Measurements from ENCODE around the gene ZFAND5. TPM values are rescaled to one million over a fixed set of nuclear protein-coding genes. Genes with fewer than 3 reads are reported as not detected.

ZFAND5 gene
- total and polyA plus RNA-seq, 2 of the 13 experiments (the other 11 are each of a cell fraction or from before 2014, with no cell fraction given), result 53.4 to 60.2 TPM

GRCh38 chr9:72365525-72366256 lies 683 bp upstream of the ZFAND5 start (continued):
- TF ChIP-seq CBX2 (IDR thresholded peaks at IDR 0.05; ENCODE audit: low read depth, low read length) (no peak), CBX2 (CRISPR knock-in tag; IDR thresholded peaks at IDR 0.05; ENCODE audit: low read depth) (peak; percentile 90; the same call in 1 of the 2 replicates), PRPF4 (IDR thresholded peaks at IDR 0.05; ENCODE audit: low read depth, low read length, poor library complexity, severe bottlenecking) (no peak), NFATC3 (CRISPR knock-in tag; IDR thresholded peaks at IDR 0.05) (no peak), JARID2 (CRISPR knock-in tag; IDR thresholded peaks at IDR 0.05; ENCODE audit: insufficient replicate concordance) (no peak), EZH2 (conservative IDR thresholded peaks at IDR 0.05; ENCODE audit: low read depth, low read length) (no peak), ZNF589 (CRISPR knock-in tag; conservative IDR thresholded peaks at IDR 0.05) (no peak; the same call in 1 of the 2 replicates), CREBL2 (CRISPR knock-in tag; IDR thresholded peaks at IDR 0.05; ENCODE audit: borderline replicate concordance) (no peak), ZSCAN12 (CRISPR knock-in tag; IDR thresholded peaks at IDR 0.05) (no peak), TFDP2 (CRISPR knock-in tag; IDR thresholded peaks at IDR 0.05) (peak; percentile 56; the same call in 1 of the 2 replicates), PAXIP1 (CRISPR knock-in tag; conservative IDR thresholded peaks at IDR 0.05) (peak; percentile 73), ARID5B (CRISPR knock-in tag; IDR thresholded peaks at IDR 0.05) (peak; percentile 68), ZBTB26 (CRISPR knock-in tag; IDR thresholded peaks at IDR 0.05; ENCODE audit: borderline replicate concordance) (peak; percentile 80; the same call in 1 of the 2 replicates), CCDC6 (CRISPR knock-in tag; IDR thresholded peaks at IDR 0.05) (peak; percentile 14; the same call in 1 of the 2 replicates), RELA (CRISPR knock-in tag; IDR thresholded peaks at IDR 0.05) (no peak), HMG20B (CRISPR knock-in tag; conservative IDR thresholded peaks at IDR 0.05) (no peak), ZNF24 (IDR thresholded peaks at IDR 0.05) (no peak), ZBTB7A (CRISPR knock-in tag; IDR thresholded peaks at IDR 0.05) (no peak), AKAP8 (CRISPR knock-in tag; IDR thresholded peaks at IDR 0.05) (no peak), ZNF496 (CRISPR knock-in tag; IDR thresholded peaks at IDR 0.05; ENCODE audit: insufficient replicate concordance) (no peak)

Measured in HepG2 (cell line).